ENCODE data around the gene CNTFR.
A peak's percentile ranks its signal among the peaks of the same experiment; 100 is the strongest.

The CNTFR gene

GRCh38 chr9:34634551-34635248, 45.2 kb upstream of the CNTFR start:
- TF ChIP-seq RAD21 (IDR thresholded peaks at IDR 0.05; ENCODE audit: low read depth) (no peak), MAX (IDR thresholded peaks at IDR 0.05) (no peak), REST (IDR thresholded peaks at IDR 0.05; ENCODE audit: low read depth) (no peak)

GRCh38 chr9:34633851-34634550, 44.5 kb upstream of the CNTFR start:
- TF ChIP-seq TEAD4 (IDR thresholded peaks at IDR 0.05) (peak; percentile 29; the same call in 1 of the 2 replicates), RAD21 (IDR thresholded peaks at IDR 0.05; ENCODE audit: low read depth) (peak; percentile 76), NFIC (IDR thresholded peaks at IDR 0.05) (no peak)

GRCh38 chr9:34633166-34633565, 43.6 kb upstream of the CNTFR start:
- TF ChIP-seq NFIC (IDR thresholded peaks at IDR 0.05) (no peak), YY1 (IDR thresholded peaks at IDR 0.05; ENCODE audit: low read depth) (no peak), USF1 (IDR thresholded peaks at IDR 0.05) (no peak), EGR1 (IDR thresholded peaks at IDR 0.05) (no peak), REST (IDR thresholded peaks at IDR 0.05; ENCODE audit: low read depth) (no peak), FOXM1 (IDR thresholded peaks at IDR 0.05; ENCODE audit: borderline replicate concordance, low read depth) (no peak), TEAD4 (IDR thresholded peaks at IDR 0.05) (no peak), TCF12 (IDR thresholded peaks at IDR 0.05; ENCODE audit: low read depth) (no peak), MAX (IDR thresholded peaks at IDR 0.05) (no peak), CREB1 (IDR thresholded peaks at IDR 0.05; ENCODE audit: low read depth) (no peak), EP300 (IDR thresholded peaks at IDR 0.05; ENCODE audit: borderline replicate concordance) (no peak), RAD21 (IDR thresholded peaks at IDR 0.05; ENCODE audit: low read depth) (no peak), ZBTB7A (IDR thresholded peaks at IDR 0.05; ENCODE audit: low read depth) (no peak), TAF1 (IDR thresholded peaks at IDR 0.05; ENCODE audit: low read depth) (no peak)

GRCh38 chr9:34630402-34631154, 41.1 kb upstream of the CNTFR start:
- TF ChIP-seq TCF12 (IDR thresholded peaks at IDR 0.05; ENCODE audit: low read depth) (no peak), NFIC (IDR thresholded peaks at IDR 0.05) (no peak), REST (IDR thresholded peaks at IDR 0.05; ENCODE audit: low read depth) (no peak), ZBTB7A (IDR thresholded peaks at IDR 0.05; ENCODE audit: low read depth) (no peak), TEAD4 (IDR thresholded peaks at IDR 0.05) (no peak), EP300 (IDR thresholded peaks at IDR 0.05; ENCODE audit: borderline replicate concordance) (no peak), USF1 (IDR thresholded peaks at IDR 0.05) (no peak)

Data from Ishikawa (cell line).